Activated CD8-positive, alpha-beta memory T cell treated with anti-CD3 and anti-CD28 coated beads, Interleukin-2, amount 10 ng/mL, durations not matched to agents 7 days and 5 days (primary cell): Measurements from ENCODE around the gene MMP15. TPM values are rescaled to one million over a fixed set of nuclear protein-coding genes. Genes with fewer than 3 reads are reported as not detected.

Experiments
- ATAC-seq: fragments of 150-1000 bp; cut with Tn5 transposase; one replicate; pipeline ENCODE4 v1.10.0; 2021; ENCODE audit warnings: moderate library complexity
- CTCF ChIA-PET: fragments of 350-600 bp; sonication (Branson Sonifier 250); formaldehyde crosslinking; loops from one replicate; lab custom pipeline; 2021; ENCODE audit warnings: antibody characterized with exemption; lab: Charles Lee
- DNase-seq: peaks from one replicate; pipeline ENCODE4 v3.0.0-alpha.2; 2020
- H3K27ac Mint-ChIP-seq: one replicate; pipeline ENCODE4 v1.8.0; 2021; ENCODE audit warnings: mild to moderate bottlenecking, mixed read lengths
- H3K27me3 Mint-ChIP-seq: one replicate; pipeline ENCODE4 v1.8.0; 2021; ENCODE audit warnings: mixed read lengths
- H3K36me3 Mint-ChIP-seq: one replicate; pipeline ENCODE4 v1.8.0; 2021; ENCODE audit warnings: mild to moderate bottlenecking, mixed read lengths
- H3K4me1 Mint-ChIP-seq: one replicate; pipeline ENCODE4 v1.8.0; 2021; ENCODE audit warnings: mixed read lengths
- H3K4me3 Mint-ChIP-seq: one replicate; pipeline ENCODE4 v1.8.0; 2021; ENCODE audit warnings: mild to moderate bottlenecking, moderate library complexity, mixed read lengths
- H3K9me3 Mint-ChIP-seq: one replicate; pipeline ENCODE4 v1.8.0; 2022; ENCODE audit warnings: low read depth, mixed read lengths
- total RNA-seq, 2 experiments: library from RNA; stranded (reverse); gene quantifications; one replicate each; pipeline ENCODE4 v1.2.3, GENCODE V29; 2021

The MMP15 gene
- total RNA-seq, 2 experiments from 2014 or later, result 0.75 to 1.1 TPM

- no peaks in the 10 kb centered on the region for H3K36me3 Mint-ChIP-seq
These were observed 11.4 kb downstream of the MMP15 start for GRCh38 chr16:58036943-58037342.

GRCh38 chr16:58037365-58038057 lies 12.0 kb downstream of the MMP15 start:
- Mint-ChIP-seq H3K4me1 (no peaks in the 10 kb centered on the region), H3K4me3 (no peak overlapping the region), H3K27me3 (no peaks in the 10 kb centered on the region), H3K36me3 (no peaks in the 10 kb centered on the region), H3K27ac (no peak overlapping the region), H3K9me3 (no peaks in the 10 kb centered on the region)
- no peak for ATAC-seq
- DNase-seq, result no peak
- CTCF ChIA-PET, result interaction anchor here (0.7 kb wide), 1 partner anchor 57 kb away, joined by 3 read pairs; no protein-coding TSS in a partner anchor

More at GRCh38 chr16:58036943-58037342, 11.4 kb downstream of the MMP15 start:
- CTCF ChIA-PET, result no interaction called here
- no peaks in the 10 kb centered on the region for H3K4me1 Mint-ChIP-seq
- no peak overlapping the region for H3K4me3 Mint-ChIP-seq
- DNase-seq (no peak), ATAC-seq (no peak)
- no peak overlapping the region for H3K27ac Mint-ChIP-seq
- H3K9me3 Mint-ChIP-seq, result no peaks in the 10 kb centered on the region
- H3K27me3 Mint-ChIP-seq, result no peaks in the 10 kb centered on the region

- H3K27me3 Mint-ChIP-seq, result no peaks in the 10 kb centered on the region
- no peaks in the 10 kb centered on the region for H3K36me3 Mint-ChIP-seq
- H3K27ac Mint-ChIP-seq, result no peak overlapping the region
- DNase-seq (no peak), ATAC-seq (no peak)
- H3K4me1 Mint-ChIP-seq, result no peaks in the 10 kb centered on the region
- H3K9me3 Mint-ChIP-seq, result no peaks in the 10 kb centered on the region
- no peak overlapping the region for H3K4me3 Mint-ChIP-seq
- CTCF ChIA-PET, result no interaction called here
These were observed 12.7 kb downstream of the MMP15 start for GRCh38 chr16:58038219-58038641.

GRCh38 chr16:58039829-58040495 lies 14.4 kb downstream of the MMP15 start:
- no peaks in the 10 kb centered on the region for H3K27me3 Mint-ChIP-seq
- ATAC-seq (no peak), DNase-seq (no peak)
- no peaks in the 10 kb centered on the region for H3K4me1 Mint-ChIP-seq
- CTCF ChIA-PET, result interaction anchor here (1.4 kb wide), 1 partner anchor 14 kb away, joined by 3 read pairs; the partner anchor contains the start of gene MMP15
- H3K27ac Mint-ChIP-seq, result no peak overlapping the region
- no peak overlapping the region for H3K4me3 Mint-ChIP-seq
- no peaks in the 10 kb centered on the region for H3K36me3 Mint-ChIP-seq
- H3K9me3 Mint-ChIP-seq, result no peaks in the 10 kb centered on the region

- DNase-seq (no peak), ATAC-seq (no peak)
- Mint-ChIP-seq H3K4me1 (no peaks in the 10 kb centered on the region), H3K9me3 (no peaks in the 10 kb centered on the region), H3K36me3 (no peaks in the 10 kb centered on the region), H3K27ac (no peak overlapping the region), H3K27me3 (no peaks in the 10 kb centered on the region), H3K4me3 (no peak overlapping the region)
- CTCF ChIA-PET, result interaction anchor here (1.4 kb wide), 1 partner anchor 15 kb away, joined by 3 read pairs; the partner anchor contains the start of gene MMP15
These were observed 14.9 kb downstream of the MMP15 start for GRCh38 chr16:58040496-58040846.

GRCh38 chr16:58040945-58041627 lies 15.5 kb downstream of the MMP15 start:
- DNase-seq (no peak), ATAC-seq (no peak)
- H3K9me3 Mint-ChIP-seq, result no peaks in the 10 kb centered on the region
- H3K4me3 Mint-ChIP-seq, result no peak overlapping the region
- no peaks in the 10 kb centered on the region for H3K27me3 Mint-ChIP-seq
- H3K4me1 Mint-ChIP-seq, result no peaks in the 10 kb centered on the region
- CTCF ChIA-PET, result interaction anchor here (1.4 kb wide), 1 partner anchor 15 kb away, joined by 3 read pairs; the partner anchor contains the start of gene MMP15
- H3K36me3 Mint-ChIP-seq, result no peaks in the 10 kb centered on the region
- no peak overlapping the region for H3K27ac Mint-ChIP-seq

- no peak overlapping the region for H3K27ac Mint-ChIP-seq
- CTCF ChIA-PET, result no interaction called here
- no peak for DNase-seq
These were observed 16.0 kb downstream of the MMP15 start for GRCh38 chr16:58041628-58041955.

GRCh38 chr16:58042001-58042885 lies 16.7 kb downstream of the MMP15 start:
- no peaks in the 10 kb centered on the region for H3K9me3 Mint-ChIP-seq
- no peak for ATAC-seq
- CTCF ChIA-PET, result no interaction called here
- H3K36me3 Mint-ChIP-seq, result no peaks in the 10 kb centered on the region
- DNase-seq, result no peak
- H3K27ac Mint-ChIP-seq, result no peak overlapping the region
- H3K27me3 Mint-ChIP-seq, result no peaks in the 10 kb centered on the region
- no peaks in the 10 kb centered on the region for H3K4me1 Mint-ChIP-seq
- no peak overlapping the region for H3K4me3 Mint-ChIP-seq

More at GRCh38 chr16:58041628-58041955, 16.0 kb downstream of the MMP15 start:
- no peak for ATAC-seq
- Mint-ChIP-seq H3K4me1 (no peaks in the 10 kb centered on the region), H3K9me3 (no peaks in the 10 kb centered on the region), H3K36me3 (no peaks in the 10 kb centered on the region), H3K4me3 (no peak overlapping the region), H3K27me3 (no peaks in the 10 kb centered on the region)

- H3K4me3 Mint-ChIP-seq, result no peak overlapping the region
- no peaks in the 10 kb centered on the region for H3K36me3 Mint-ChIP-seq
- no peaks in the 10 kb centered on the region for H3K9me3 Mint-ChIP-seq
- no peak for ATAC-seq
- H3K4me1 Mint-ChIP-seq, result no peaks in the 10 kb centered on the region
- no peaks in the 10 kb centered on the region for H3K27me3 Mint-ChIP-seq
- DNase-seq, result no peak
- H3K27ac Mint-ChIP-seq, result no peak overlapping the region
- CTCF ChIA-PET, result no interaction called here
These were observed 17.4 kb downstream of the MMP15 start for GRCh38 chr16:58042886-58043515.

- no peaks in the 10 kb centered on the region for H3K27me3 Mint-ChIP-seq
- DNase-seq, result no peak
- H3K4me1 Mint-ChIP-seq, result no peaks in the 10 kb centered on the region
- H3K4me3 Mint-ChIP-seq, result no peak overlapping the region
- H3K9me3 Mint-ChIP-seq, result no peaks in the 10 kb centered on the region
- CTCF ChIA-PET, result no interaction called here
- no peaks in the 10 kb centered on the region for H3K36me3 Mint-ChIP-seq
- ATAC-seq, result no peak
- no peak overlapping the region for H3K27ac Mint-ChIP-seq
These were observed 18.1 kb downstream of the MMP15 start for GRCh38 chr16:58043571-58044155.

- no peaks in the 10 kb centered on the region for H3K4me1 Mint-ChIP-seq
- no peak for ATAC-seq
- no peaks in the 10 kb centered on the region for H3K9me3 Mint-ChIP-seq
- CTCF ChIA-PET, result no interaction called here
- no peaks in the 10 kb centered on the region for H3K36me3 Mint-ChIP-seq
- no peak overlapping the region for H3K4me3 Mint-ChIP-seq
- DNase-seq, result no peak
- no peak overlapping the region for H3K27ac Mint-ChIP-seq
- H3K27me3 Mint-ChIP-seq, result no peaks in the 10 kb centered on the region
These were observed 18.9 kb downstream of the MMP15 start for GRCh38 chr16:58044266-58045019.

GRCh38 chr16:58045096-58045495 lies 19.5 kb downstream of the MMP15 start:
- H3K9me3 Mint-ChIP-seq, result no peaks in the 10 kb centered on the region
- no peak for ATAC-seq
- no peaks in the 10 kb centered on the region for H3K4me1 Mint-ChIP-seq
- H3K36me3 Mint-ChIP-seq, result no peaks in the 10 kb centered on the region
- no peaks in the 10 kb centered on the region for H3K27me3 Mint-ChIP-seq
- H3K4me3 Mint-ChIP-seq, result no peak overlapping the region
- CTCF ChIA-PET, result no interaction called here
- H3K27ac Mint-ChIP-seq, result no peak overlapping the region
- no peak for DNase-seq
